NOMO-1 treated with DMSO at 0.1 percent for 48 hours (cell line): Measurements from ENCODE around the gene CRY2.

Experiments used
- DNase-seq: peaks from one replicate; lab custom pipeline; 2025; ENCODE audit not compliant: unreplicated experiment; lab: John Stamatoyannopoulos, UW

Gene CRY2

DNA sequence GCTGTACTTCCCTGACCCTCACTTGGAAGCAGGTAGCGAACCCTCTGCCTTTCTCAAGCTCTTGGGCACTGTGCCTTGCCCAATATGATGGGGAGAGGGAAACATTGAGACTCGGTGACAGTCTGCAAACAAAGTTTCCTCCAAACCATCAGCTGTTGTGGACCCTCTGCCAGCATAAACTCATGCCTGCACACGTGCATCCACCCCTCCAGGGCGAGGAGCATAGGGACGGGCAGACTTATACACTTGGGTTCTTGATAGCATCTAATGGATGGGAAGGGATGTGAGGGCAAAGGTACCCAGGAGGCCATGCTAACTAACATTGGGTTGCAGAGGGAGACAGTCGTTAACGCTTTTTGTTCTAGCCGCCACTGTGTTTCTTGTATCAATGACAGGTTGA, 29.9 kb downstream of the CRY2 start:
- DNase-seq: no peak

GRCh38 chr11:45877845-45878244, 30.6 kb downstream of the CRY2 start:
- no peak for DNase-seq

DNA sequence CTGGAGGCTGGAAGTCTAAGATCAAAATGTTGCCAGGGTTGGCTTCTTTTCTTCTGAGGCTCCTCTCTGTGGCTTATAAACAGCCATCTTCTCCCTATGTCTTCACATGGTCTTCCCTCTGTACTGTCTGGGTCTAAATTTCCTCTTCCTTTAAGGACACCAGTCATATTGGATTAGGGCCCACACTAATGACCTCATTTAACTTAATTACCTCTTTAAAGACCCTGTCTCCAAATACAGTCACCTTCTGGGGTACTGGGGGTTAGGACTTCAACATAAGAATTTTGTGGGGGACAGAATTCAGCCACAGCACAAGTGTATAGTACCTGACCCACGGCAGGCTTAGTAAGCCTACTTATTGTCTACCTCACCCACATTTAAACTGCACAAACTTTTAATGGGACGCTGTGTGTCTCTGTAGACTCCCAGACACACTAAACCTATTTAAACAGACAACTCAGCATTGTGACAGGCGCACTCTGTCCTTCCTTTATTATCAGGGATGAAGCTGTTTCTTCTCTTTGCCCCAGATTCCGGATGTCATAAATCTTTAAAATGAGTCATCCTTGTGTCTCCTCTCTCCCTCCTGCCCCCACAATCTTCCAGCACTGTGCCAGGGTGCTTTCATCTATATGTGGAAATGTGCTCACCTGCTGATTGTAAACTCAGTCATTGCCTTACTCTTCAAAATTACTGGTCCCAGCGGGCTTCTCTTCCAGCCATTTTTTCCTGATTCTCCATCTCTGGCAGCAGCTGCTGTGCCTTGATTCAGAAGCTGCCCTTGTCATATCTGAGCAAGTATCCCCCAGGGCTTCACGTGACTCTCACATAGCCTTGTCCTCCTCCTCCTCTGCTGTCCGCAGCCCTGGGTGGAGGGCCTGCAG, 32.8 kb downstream of the CRY2 start:
- peak; percentile 81 for DNase-seq

DNA sequence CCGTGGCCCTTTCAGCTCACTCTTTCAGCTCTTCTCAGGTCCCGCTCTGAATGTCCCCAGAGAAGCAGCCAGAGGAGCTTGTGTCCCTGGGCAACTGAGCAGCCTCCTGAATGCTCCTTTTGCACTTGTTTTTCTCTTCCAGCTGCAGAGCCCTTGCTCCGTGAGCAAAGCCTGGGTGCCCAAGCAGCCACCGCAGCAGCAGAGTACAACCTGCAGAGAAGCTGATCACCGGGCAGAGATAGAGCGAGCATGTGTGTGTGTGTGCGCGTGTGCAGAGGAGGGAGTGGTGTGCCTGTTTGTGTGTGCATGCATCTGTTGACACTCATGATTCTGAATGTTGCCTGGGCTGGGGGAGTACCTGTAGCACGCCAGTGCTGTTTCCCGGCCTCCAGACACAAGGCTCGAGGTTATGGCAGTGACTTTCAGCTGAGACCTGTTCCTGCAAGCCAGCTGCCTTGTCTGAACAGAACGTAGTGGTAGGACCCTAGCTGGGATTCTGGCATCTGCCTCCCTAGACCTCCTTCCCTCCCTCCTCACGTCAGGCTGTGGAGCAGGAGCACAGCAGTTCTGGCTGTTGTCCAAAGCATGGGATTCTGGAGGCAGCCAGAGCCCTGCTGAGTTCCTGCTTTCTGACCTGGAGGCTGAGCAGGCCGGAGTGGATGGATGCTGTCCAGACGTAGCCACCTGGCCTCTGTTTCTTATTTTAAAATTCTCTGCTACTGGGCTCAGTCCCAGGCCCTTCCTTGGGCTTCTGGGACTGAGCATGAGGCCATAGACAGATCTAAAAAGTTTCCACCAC, 33.7 kb downstream of the CRY2 start:
- DNase-seq: no peak

DNA sequence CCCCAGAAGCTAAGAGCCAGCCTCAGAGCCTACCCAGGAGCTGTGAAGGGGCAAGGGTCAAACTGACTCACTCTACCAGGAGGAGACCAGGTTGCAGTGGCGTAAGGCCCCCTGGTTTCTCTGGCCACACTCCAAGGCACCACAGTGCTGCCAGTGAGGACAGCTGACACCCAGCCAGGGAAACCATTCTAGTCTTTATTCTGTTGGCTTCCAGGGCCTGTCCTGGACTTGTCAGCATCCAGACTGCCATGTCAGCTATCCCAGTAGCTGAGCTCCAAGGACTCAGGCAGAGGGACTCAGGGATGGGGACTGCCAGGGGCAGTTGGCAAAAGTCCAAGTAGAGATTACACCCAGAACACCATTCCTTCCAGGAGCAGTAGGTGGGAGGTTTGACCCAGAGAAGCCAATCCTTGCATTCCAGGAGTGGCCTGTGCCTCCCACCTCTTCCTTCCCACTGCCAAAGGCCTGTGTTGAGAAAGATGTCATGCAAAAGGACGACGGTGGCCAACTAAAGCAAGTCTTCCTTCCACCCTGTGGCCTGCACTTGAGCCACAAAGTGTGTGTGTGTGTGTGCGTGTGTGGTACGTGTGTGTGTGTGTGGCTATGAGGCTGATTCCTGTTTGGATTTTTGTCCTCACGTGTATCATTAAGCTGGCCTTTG, 34.6 kb downstream of the CRY2 start:
- DNase-seq: no peak

DNA sequence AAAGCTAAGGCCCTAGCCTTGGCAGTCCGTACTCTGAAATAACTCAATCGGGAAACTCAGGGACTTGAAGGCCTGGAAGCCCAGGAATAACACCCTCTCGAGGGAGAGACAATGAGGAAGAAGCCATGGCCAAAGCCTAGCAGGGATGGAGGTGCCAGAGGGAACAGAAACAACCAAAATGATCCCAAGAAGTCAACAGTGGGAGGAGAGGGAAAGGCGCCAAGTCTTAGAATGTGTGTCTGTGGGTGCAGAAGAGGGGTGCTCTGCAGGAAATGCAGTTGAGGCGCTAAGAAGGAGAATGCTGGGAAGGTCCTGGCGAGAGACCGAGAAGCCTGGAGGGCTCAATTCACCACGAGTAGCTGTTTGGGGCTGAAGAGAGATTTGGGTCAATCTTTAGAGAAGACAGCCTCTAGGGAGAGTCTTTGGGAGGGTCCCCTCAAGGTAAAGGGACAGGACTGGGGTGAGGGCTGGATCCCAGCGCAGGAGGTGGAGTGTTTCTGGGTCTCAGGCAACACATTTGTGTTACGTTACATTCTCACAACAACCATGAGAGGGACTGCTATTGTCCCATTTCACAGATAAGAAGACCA, 37.4 kb downstream of the CRY2 start:
- no peak for DNase-seq

DNA sequence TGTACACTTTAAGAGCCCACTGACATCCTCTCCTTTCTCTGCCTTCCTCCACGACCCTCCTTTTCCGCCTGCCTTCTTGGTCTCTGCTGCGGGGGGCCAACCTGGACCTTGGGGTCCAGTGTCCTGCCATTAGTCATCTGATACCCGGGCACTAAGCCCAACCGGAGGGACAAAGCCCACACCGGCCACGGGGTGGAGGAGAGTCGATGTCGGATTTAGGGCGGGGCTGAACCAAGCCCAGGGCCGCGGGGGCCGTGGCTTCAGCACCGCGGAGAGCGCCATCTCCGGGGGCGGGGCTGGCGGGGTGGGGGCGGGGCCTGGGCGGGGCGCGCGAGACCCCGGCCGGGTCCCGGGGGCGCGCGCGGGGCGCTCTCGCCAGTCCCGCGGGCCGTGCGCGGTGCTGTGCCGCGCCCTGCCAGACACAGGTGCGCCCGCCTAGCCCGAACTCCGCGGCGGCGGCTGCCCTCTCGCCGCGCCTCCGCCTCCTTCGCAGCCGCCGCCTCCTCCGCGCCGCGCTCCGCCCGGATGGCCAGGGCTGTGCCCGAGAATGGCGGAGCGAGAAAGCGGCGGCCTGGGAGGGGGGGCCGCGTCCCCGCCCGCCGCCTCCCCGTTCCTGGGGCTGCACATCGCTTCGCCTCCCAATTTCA, 38.1 kb downstream of the CRY2 start, which contains the start of gene MAPK8IP1:
Gene MAPK8IP1, plus strand, starts transcription at position 378 of the 647 bp plus-strand sequence. Its CDS starts 170 bp downstream, at position 548.
- DNase-seq: peak; percentile 47

DNA sequence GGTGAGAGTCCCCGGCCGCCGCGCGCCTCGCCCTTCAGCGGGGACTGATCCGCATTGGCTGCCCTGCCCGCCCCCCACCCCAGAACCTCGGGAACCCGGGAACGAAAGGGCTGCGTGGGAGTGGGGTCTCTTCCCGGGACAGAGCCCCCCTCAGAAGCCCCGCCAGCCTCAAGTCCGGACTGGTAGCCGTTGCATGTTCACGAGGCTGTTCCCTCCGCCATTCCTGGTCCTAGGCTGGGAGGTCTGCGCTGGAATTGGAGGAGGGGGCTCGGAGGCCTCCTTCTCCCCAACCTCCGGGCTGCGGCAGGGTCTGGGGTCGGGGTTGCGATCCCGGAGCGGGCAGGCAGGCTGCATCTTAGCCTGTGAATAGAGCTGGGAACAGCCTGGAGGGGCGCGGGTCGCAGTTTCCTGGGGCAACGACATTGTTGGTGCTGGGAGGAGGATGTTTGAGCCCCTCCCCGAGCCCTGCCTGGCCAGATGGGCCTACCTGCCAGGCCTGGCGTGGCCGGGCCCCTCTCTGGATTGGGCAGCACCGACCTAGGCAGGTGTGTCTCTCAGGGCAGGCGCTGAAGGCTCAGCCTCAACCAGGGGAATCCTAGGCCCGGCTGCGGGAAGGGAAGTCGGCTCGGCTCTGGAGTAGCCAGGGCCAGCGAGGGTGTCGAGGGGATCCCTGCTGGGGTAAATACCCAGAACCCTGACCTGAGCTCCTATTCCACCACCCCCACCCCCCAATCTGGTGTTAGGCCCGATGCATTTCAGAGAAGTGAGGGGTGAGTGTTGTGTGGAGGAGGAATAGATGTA, 38.8 kb downstream of the CRY2 start:
- no peak for DNase-seq

- DNase-seq: no peak
Observed at GRCh38 chr11:45886816-45887520, 39.7 kb downstream of the CRY2 start.

GRCh38 chr11:45887587-45887986, 40.3 kb downstream of the CRY2 start:
- no peak for DNase-seq

DNA sequence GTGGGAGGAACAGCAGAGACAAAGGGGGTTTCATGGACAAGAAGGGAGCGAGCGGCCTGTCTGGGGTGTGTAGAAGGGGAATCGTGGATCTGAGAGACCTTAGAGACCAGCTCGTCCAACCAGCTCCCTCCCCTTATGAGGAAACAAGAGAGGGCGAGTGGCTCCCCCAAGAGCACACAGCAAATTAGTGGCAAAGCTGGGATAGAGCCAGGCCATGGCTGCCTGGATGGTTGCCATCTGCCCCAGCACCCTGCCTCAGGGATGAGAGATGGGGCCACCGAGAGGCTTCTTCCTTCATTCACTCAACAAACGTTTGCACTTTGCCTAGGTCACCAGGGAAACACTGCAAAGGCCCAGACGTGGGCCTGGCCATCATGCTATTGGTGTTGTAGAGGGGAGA, 42.3 kb downstream of the CRY2 start:
- DNase-seq: no peak

- no peak for DNase-seq
Observed at GRCh38 chr11:45889966-45890365, 42.7 kb downstream of the CRY2 start.

- no peak for DNase-seq
Observed at GRCh38 chr11:45890886-45891550, 43.7 kb downstream of the CRY2 start.

DNA sequence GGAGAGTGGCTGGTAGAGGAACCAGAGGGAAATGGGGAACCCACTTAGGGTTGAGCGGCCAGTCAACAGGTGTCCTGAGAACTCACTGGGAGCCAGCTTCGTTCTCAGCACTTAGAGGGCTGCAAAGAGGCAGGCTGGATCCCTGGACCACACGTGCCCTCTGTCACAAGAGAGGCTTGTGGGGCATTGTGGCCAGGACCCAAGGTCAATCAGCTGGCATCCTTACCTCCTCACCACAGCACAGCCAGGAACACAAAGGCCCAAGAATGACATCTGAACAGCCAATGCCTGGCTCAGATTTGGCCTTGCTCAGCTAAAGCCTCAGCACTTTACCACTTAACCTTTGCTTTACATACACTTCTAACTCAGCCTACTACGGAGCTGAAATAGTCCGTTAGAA, 45.6 kb downstream of the CRY2 start:
- DNase-seq: no peak

- no peak for DNase-seq
Observed at GRCh38 chr11:45894555-45895247, 47.4 kb downstream of the CRY2 start.

GRCh38 chr11:45895553-45896259, 48.4 kb downstream of the CRY2 start:
- DNase-seq: no peak

GRCh38 chr11:45896422-45896984, 49.2 kb downstream of the CRY2 start:
- DNase-seq: no peak
